ENCODE measurements around the gene PRKACB. TPM values are rescaled to one million over a fixed set of nuclear protein-coding genes. Genes with fewer than 3 reads are reported as not detected.

PRKACB gene
- total RNA-seq, 1 donor from 2014 or later = 44.1 TPM

- H3K36me3 ChIP-seq = no peaks in the 10 kb centered on the region
These were observed 8.6 kb downstream of the PRKACB start for GRCh38 chr1:84152649-84153056.

GRCh38 chr1:84155517-84155916 lies 11.4 kb downstream of the PRKACB start:
- Mint-ChIP-seq H3K27me3 (ENCODE audit: insufficient read depth, low read depth) (no peaks in the 10 kb centered on the region), H3K36me3 (peaks cover 4% of the 10 kb centered on the region), H3K9me3 (no peaks in the 10 kb centered on the region), H3K4me1 (no peaks in the 10 kb centered on the region), H3K4me3 (no peak overlapping the region), H3K27ac (no peak overlapping the region)
- no peaks in the 10 kb centered on the region for H3K9me3 ChIP-seq (ENCODE audit: low read depth)
- H2AFZ ChIP-seq (replicated peaks) = no peak overlapping the region
- no peak overlapping the region for H3K9ac ChIP-seq
- no peaks in the 10 kb centered on the region for H3K36me3 ChIP-seq
- no peaks in the 10 kb centered on the region for H3F3A ChIP-seq (ENCODE audit: low read depth)
- no peak overlapping the region for H3K4me3 ChIP-seq
- H3K79me2 ChIP-seq (ENCODE audit: low read depth) = no peaks in the 10 kb centered on the region
- no peak overlapping the region for H3K4me2 ChIP-seq
- H3K27me3 ChIP-seq = no peaks in the 10 kb centered on the region
- H3K27ac ChIP-seq = no peak overlapping the region
- DNase-seq (ENCODE audit: low spot score) = no peak
- no peaks in the 10 kb centered on the region for H4K20me1 ChIP-seq (ENCODE audit: low read depth)
- TF ChIP-seq, protein P1, sequence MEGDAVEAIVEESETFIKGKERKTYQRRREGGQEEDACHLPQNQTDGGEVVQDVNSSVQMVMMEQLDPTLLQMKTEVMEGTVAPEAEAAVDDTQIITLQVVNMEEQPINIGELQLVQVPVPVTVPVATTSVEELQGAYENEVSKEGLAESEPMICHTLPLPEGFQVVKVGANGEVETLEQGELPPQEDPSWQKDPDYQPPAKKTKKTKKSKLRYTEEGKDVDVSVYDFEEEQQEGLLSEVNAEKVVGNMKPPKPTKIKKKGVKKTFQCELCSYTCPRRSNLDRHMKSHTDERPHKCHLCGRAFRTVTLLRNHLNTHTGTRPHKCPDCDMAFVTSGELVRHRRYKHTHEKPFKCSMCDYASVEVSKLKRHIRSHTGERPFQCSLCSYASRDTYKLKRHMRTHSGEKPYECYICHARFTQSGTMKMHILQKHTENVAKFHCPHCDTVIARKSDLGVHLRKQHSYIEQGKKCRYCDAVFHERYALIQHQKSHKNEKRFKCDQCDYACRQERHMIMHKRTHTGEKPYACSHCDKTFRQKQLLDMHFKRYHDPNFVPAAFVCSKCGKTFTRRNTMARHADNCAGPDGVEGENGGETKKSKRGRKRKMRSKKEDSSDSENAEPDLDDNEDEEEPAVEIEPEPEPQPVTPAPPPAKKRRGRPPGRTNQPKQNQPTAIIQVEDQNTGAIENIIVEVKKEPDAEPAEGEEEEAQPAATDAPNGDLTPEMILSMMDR (IDR thresholded peaks at IDR 0.05) = no peak
- TF ChIP-seq EZH2phosphoT487 (IDR thresholded peaks at IDR 0.05) = no peak
- no peak for TF ChIP-seq EZH2 (IDR thresholded peaks at IDR 0.05)
- no peaks in the 10 kb centered on the region for H3K4me1 ChIP-seq

More at GRCh38 chr1:84152649-84153056, 8.6 kb downstream of the PRKACB start:
- H3K9me3 ChIP-seq (ENCODE audit: low read depth) = no peaks in the 10 kb centered on the region
- H3K4me3 ChIP-seq = no peak overlapping the region
- no peak overlapping the region for H3K27ac ChIP-seq
- Mint-ChIP-seq H3K27me3 (ENCODE audit: insufficient read depth, low read depth) (no peaks in the 10 kb centered on the region), H3K27ac (no peak overlapping the region), H3K36me3 (peaks cover 3% of the 10 kb centered on the region), H3K4me1 (no peaks in the 10 kb centered on the region), H3K4me3 (no peak overlapping the region), H3K9me3 (no peaks in the 10 kb centered on the region)
- no peaks in the 10 kb centered on the region for H3K4me1 ChIP-seq
- no peaks in the 10 kb centered on the region for H3K27me3 ChIP-seq
- DNase-seq (ENCODE audit: low spot score) = no peak
- H3F3A ChIP-seq (ENCODE audit: low read depth) = no peaks in the 10 kb centered on the region
- no peak overlapping the region for H3K4me2 ChIP-seq
- H3K9ac ChIP-seq = no peak overlapping the region
- no peak overlapping the region for H2AFZ ChIP-seq (replicated peaks)
- TF ChIP-seq EZH2phosphoT487 (IDR thresholded peaks at IDR 0.05) (no peak), EZH2 (IDR thresholded peaks at IDR 0.05) (no peak)
- TF ChIP-seq, protein P1 (IDR thresholded peaks at IDR 0.05) = no peak
- no peaks in the 10 kb centered on the region for H3K79me2 ChIP-seq (ENCODE audit: low read depth)
- no peaks in the 10 kb centered on the region for H4K20me1 ChIP-seq (ENCODE audit: low read depth)

- no peaks in the 10 kb centered on the region for H3K9me3 Mint-ChIP-seq
- Histone ChIP-seq H3K4me2 (no peak overlapping the region), H3K27me3 (no peaks in the 10 kb centered on the region), H3K4me3 (no peak overlapping the region), H4K20me1 (ENCODE audit: low read depth) (no peaks in the 10 kb centered on the region), H3K79me2 (ENCODE audit: low read depth) (no peaks in the 10 kb centered on the region), H3K36me3 (no peaks in the 10 kb centered on the region), H3K9ac (no peak overlapping the region), H3K4me1 (no peaks in the 10 kb centered on the region), H3F3A (ENCODE audit: low read depth) (no peaks in the 10 kb centered on the region), H3K9me3 (ENCODE audit: low read depth) (no peaks in the 10 kb centered on the region), H2AFZ (replicated peaks) (no peak overlapping the region), H3K27ac (no peak overlapping the region)
- no peak overlapping the region for H3K4me3 Mint-ChIP-seq
- no peaks in the 10 kb centered on the region for H3K27me3 Mint-ChIP-seq (ENCODE audit: insufficient read depth, low read depth)
- H3K36me3 Mint-ChIP-seq = peaks cover 4% of the 10 kb centered on the region
- H3K27ac Mint-ChIP-seq = no peak overlapping the region
- no peaks in the 10 kb centered on the region for H3K4me1 Mint-ChIP-seq
- DNase-seq (ENCODE audit: low spot score) = no peak
- TF ChIP-seq, protein P1 (IDR thresholded peaks at IDR 0.05) = no peak
- TF ChIP-seq EZH2phosphoT487 (IDR thresholded peaks at IDR 0.05) = no peak
- TF ChIP-seq EZH2 (IDR thresholded peaks at IDR 0.05) = no peak
These were observed 12.1 kb downstream of the PRKACB start for GRCh38 chr1:84156210-84156621.
